B cell (primary cell): ENCODE measurements around the gene NDFIP1. TPM values are rescaled to one million over a fixed set of nuclear protein-coding genes. Genes with fewer than 3 reads are reported as not detected.

ENCODE experiments used
- ATAC-seq: fragments of 200-7000 bp; cut with Tn5 transposase; one replicate; pipeline ENCODE4 v1.10.0; 2021; ENCODE audit warnings: low read depth, mild to moderate bottlenecking, moderate number of reproducible peaks, moderate library complexity
- CTCF ChIA-PET: fragments of 350-600 bp; sonication (Branson Sonifier 250); formaldehyde crosslinking; loops from one replicate; lab custom pipeline; 2021; ENCODE audit warnings: antibody characterized with exemption, inconsistent platforms; lab: Charles Lee
- POLR2A ChIA-PET: fragments of 350-600 bp; sonication (Branson Sonifier 250); formaldehyde crosslinking; loops from one replicate; lab custom pipeline; 2021; ENCODE audit warnings: antibody characterized with exemption; lab: Charles Lee
- DNase-seq: peaks from one replicate; pipeline ENCODE4 v3.0.0; 2013
- H2AFZ ChIP-seq: 2 replicates; pipeline ENCODE4 v1.6.1; 2012; ENCODE audit warnings: mild to moderate bottlenecking, low read depth, low read length; ENCODE audit not compliant: insufficient read depth, poor library complexity, severe bottlenecking
- H3K27ac ChIP-seq, 2 donors: 1 replicate in 1 of 2; 2 replicates in 1 of 2; pipeline ENCODE4 v1.5.1; 2012 to 2013; ENCODE audit warnings: low read length in 2 of 2, mild to moderate bottlenecking in 2 of 2, moderate library complexity in 1 of 2
- H3K27me3 ChIP-seq, 4 experiments: fragments of 200-600 bp in 1 of 4; sonication (generic) in 1 of 4; replicated peaks in 1 of 4; 1 replicate in 2 of 4; 2 replicates in 2 of 4; pipeline versions ENCODE4 v1.6.1 to v1.7.0; 2013 to 2016; ENCODE audit warnings: low read length in 3 of 4, mild to moderate bottlenecking in 2 of 4, mixed read lengths in 1 of 4, moderate library complexity in 1 of 4; ENCODE audit not compliant: insufficient read depth in 4 of 4, control insufficient read depth in 3 of 4; ENCODE audit errors: control extremely low read depth in 1 of 4
- H3K36me3 ChIP-seq, 2 experiments: replicated peaks in 1 of 2; 1 replicate in 1 of 2; 2 replicates in 1 of 2; pipeline versions ENCODE4 v1.6.1 to v1.7.1; 2013; ENCODE audit warnings: low read length in 1 of 2; ENCODE audit not compliant: insufficient read depth in 2 of 2, control insufficient read depth in 1 of 2; ENCODE audit errors: control extremely low read depth in 1 of 2, extremely low read depth in 1 of 2
- H3K4me1 ChIP-seq, 2 donors: fragments of 200-600 bp in 1 of 2; sonication (generic) in 1 of 2; 1 replicate in 1 of 2; 2 replicates in 1 of 2; pipeline versions ENCODE4 v1.5.1 to v1.6.1; 2013 to 2017; ENCODE audit warnings: low read length in 2 of 2; ENCODE audit not compliant: control insufficient read depth in 2 of 2, insufficient read depth in 2 of 2
- H3K4me2 ChIP-seq: replicated peaks from 2 replicates; pipeline ENCODE3; 2012; ENCODE audit warnings: mild to moderate bottlenecking, low read depth, low read length; ENCODE audit not compliant: poor library complexity, severe bottlenecking
- H3K4me3 ChIP-seq, 5 experiments: fragments of 200-600 bp in 1 of 5; sonication (generic) in 1 of 5; 1 replicate in 3 of 5; 2 replicates in 2 of 5; pipeline versions ENCODE4 v1.5.1 to v1.7.0; 2011 to 2016; ENCODE audit warnings: low read length in 4 of 5, mild to moderate bottlenecking in 4 of 5, low read depth in 2 of 5, control low read depth in 1 of 5, moderate library complexity in 1 of 5; ENCODE audit not compliant: insufficient read depth in 1 of 5; ENCODE audit errors: control extremely low read depth in 1 of 5, extremely low read depth in 1 of 5
- H3K79me2 ChIP-seq: fragments of 200-600 bp; sonication (generic); one replicate; pipeline ENCODE4 v1.6.0; 2016; ENCODE audit warnings: low read length; ENCODE audit not compliant: control insufficient read depth, insufficient read depth
- H3K9ac ChIP-seq: fragments of 200-600 bp; sonication (generic); 2 replicates; pipeline ENCODE4 v1.6.1; 2017; ENCODE audit warnings: mild to moderate bottlenecking, low read length, moderate library complexity
- H3K9me3 ChIP-seq, 3 donors: one replicate each; pipeline versions ENCODE4 v1.6.1 to v1.7.1; 2013; ENCODE audit warnings: low read length in 2 of 3; ENCODE audit not compliant: control insufficient read depth in 2 of 3, insufficient read depth in 1 of 3; ENCODE audit errors: control extremely low read depth in 1 of 3
- H4K20me1 ChIP-seq: 2 replicates; pipeline ENCODE4 v1.6.0; 2012; ENCODE audit warnings: mild to moderate bottlenecking, low read length; ENCODE audit not compliant: insufficient read depth, control insufficient read depth, poor library complexity, severe bottlenecking
- H3K27ac Mint-ChIP-seq: one replicate; pipeline ENCODE4 v1.8.0; 2021; ENCODE audit warnings: mixed read lengths
- H3K27me3 Mint-ChIP-seq: one replicate; pipeline ENCODE4 v1.8.0; 2021; ENCODE audit warnings: mixed read lengths
- H3K4me1 Mint-ChIP-seq: one replicate; pipeline ENCODE4 v1.8.0; 2021; ENCODE audit warnings: mixed read lengths
- H3K4me3 Mint-ChIP-seq: one replicate; pipeline ENCODE4 v1.8.0; 2021; ENCODE audit warnings: mixed read lengths
- H3K9me3 Mint-ChIP-seq: one replicate; pipeline ENCODE4 v1.8.0; 2022; ENCODE audit warnings: mixed read lengths; ENCODE audit not compliant: insufficient read depth
- CTCF ChIP-seq: fragments of 200-600 bp; IDR thresholded peaks from one replicate; pipeline ENCODE4 v1.8.0; 2022; ENCODE audit warnings: antibody characterized with exemption, mild to moderate bottlenecking
- EZH2 ChIP-seq: IDR thresholded peaks from 2 replicates; pipeline ENCODE4 v1.6.1; 2012; ENCODE audit warnings: borderline replicate concordance, low read depth, mild to moderate bottlenecking, moderate library complexity, low read length; ENCODE audit not compliant: insufficient read depth, poor library complexity, severe bottlenecking
- WGBS: methylation state at CpG from one replicate; pipeline ENCODE4 v1.1.5; 2013; ENCODE audit warnings: missing lambda C conversion rate; ENCODE audit not compliant: insufficient coverage; 5-methylcytosine and 5-hydroxymethylcytosine counted together
- intact Hi-C: fragments of 100-400 bp; cut with micrococcal nuclease; formaldehyde crosslinking; loops from one replicate; pipeline ENCODE4 v1.10.0; 2022
- polyA plus RNA-seq: library from polyadenylated mRNA; depleted of rRNA; stranded (reverse); fragments of >200 nt; gene quantifications from 2 replicates; pipeline ENCODE4 v1.2.3, GENCODE V29; 2012
- total RNA-seq, 2 donors: library from RNA; stranded (reverse); fragments of 120-200 nt in 1 of 2; gene quantifications; 1 replicate in 1 of 2; 2 replicates in 1 of 2; pipeline versions ENCODE4 v1.2.3 to v1.2.4, GENCODE V29; 2013 to 2022

Gene NDFIP1
- total and polyA plus RNA-seq, 2 donors (not counting 1 experiment from before 2014, with no cell fraction given): 10.6 to 34.6 TPM

GRCh38 chr5:142119051-142119625 is 10.6 kb downstream of the NDFIP1 start:
- H3K4me3 ChIP-seq: no peak overlapping the region
- peaks cover 0 to 2% (median 0%) of the 10 kb centered on the region in 3 donors for H3K9me3 ChIP-seq
- no peaks in the 10 kb centered on the region for H3K4me1 ChIP-seq
- no peak overlapping the region for H2AFZ ChIP-seq
- H3K27ac Mint-ChIP-seq: no peak overlapping the region
- DNase-seq (no peak), ATAC-seq (no peak)
- H3K4me2 ChIP-seq: no peak overlapping the region
- no peak overlapping the region for H3K27ac ChIP-seq
- no peak overlapping the region for H3K9ac ChIP-seq
- TF ChIP-seq EZH2: no peak
- no peak for TF ChIP-seq CTCF
- no peaks in the 10 kb centered on the region for H3K27me3 ChIP-seq
- peaks cover 87% of the 10 kb centered on the region for H3K79me2 ChIP-seq
- POLR2A ChIA-PET: no interaction called here
- no peaks in the 10 kb centered on the region for H3K27me3 Mint-ChIP-seq
- H3K4me3 Mint-ChIP-seq: no peak overlapping the region
- CTCF ChIA-PET: interaction anchor here (1.6 kb wide), 2 partner anchors 14 to 24 kb away, joined by 3 to 5 read pairs; no protein-coding TSS in a partner anchor
- H3K4me1 Mint-ChIP-seq: peaks cover 28% of the 10 kb centered on the region
- H4K20me1 ChIP-seq: peaks cover 72% of the 10 kb centered on the region
- peaks cover 0 to 2% of the 10 kb centered on the region in 2 experiments for H3K36me3 ChIP-seq
- no peaks in the 10 kb centered on the region for H3K9me3 Mint-ChIP-seq
- intact Hi-C loops: no loop called here

DNA sequence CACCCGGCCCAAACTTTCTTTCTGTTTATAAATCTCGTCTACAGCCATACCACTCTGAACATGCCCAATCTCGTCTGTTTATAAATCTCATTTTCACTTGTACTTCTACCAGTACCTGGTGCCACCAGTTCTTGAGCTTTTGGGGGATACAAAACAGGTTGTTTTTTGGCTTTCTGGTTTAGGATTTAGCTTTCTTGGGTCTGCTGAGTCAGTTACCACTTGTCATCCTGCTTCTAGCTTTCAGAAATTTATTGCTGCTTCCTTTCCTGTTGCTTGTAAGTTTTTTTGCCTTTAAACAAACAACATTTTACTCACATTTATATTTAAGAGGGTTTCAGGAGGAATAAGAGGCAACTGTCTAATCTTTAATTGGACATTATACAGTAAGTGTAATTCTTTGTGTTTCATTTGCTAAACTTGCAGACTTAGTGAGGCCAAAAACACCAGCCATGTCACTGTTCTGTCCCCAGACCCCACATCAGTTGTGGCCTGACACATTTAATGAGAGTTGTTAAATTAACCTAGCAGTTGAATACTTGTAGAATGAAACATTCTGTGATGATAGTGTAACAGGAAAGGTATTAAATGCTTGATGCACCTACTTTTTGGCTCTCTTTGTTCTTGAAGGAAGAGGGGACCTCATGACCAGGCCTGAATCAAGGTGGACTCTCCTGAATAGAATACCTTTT is 11.8 kb downstream of the NDFIP1 start:
- no peaks in the 10 kb centered on the region for H3K9me3 Mint-ChIP-seq
- H3K9me3 ChIP-seq: peaks cover 0 to 7% (median 2%) of the 10 kb centered on the region in 3 donors
- no peaks in the 10 kb centered on the region for H3K4me1 ChIP-seq
- no peak for DNase-seq
- ChIA-PET CTCF (interaction anchor here (1.1 kb wide), 1 partner anchor 9 kb away, joined by 4 read pairs; no protein-coding TSS in a partner anchor), POLR2A (no interaction called here)
- H3K36me3 ChIP-seq: peaks cover 0 to 2% of the 10 kb centered on the region in 2 experiments
- H3K4me3 Mint-ChIP-seq: no peak overlapping the region
- no peak overlapping the region for H3K4me2 ChIP-seq
- no peak overlapping the region for H3K4me3 ChIP-seq
- H3K27me3 Mint-ChIP-seq: no peaks in the 10 kb centered on the region
- H3K4me1 Mint-ChIP-seq: peaks cover 25% of the 10 kb centered on the region
- no peak for ATAC-seq
- no peak overlapping the region for H2AFZ ChIP-seq
- no CpG with 5 or more reads among the region's 3 CpGs for WGBS
- intact Hi-C loops: no loop called here
- H3K79me2 ChIP-seq: peaks cover 87% of the 10 kb centered on the region
- no peak overlapping the region for H3K27ac Mint-ChIP-seq
- no peak overlapping the region for H3K9ac ChIP-seq
- H3K27me3 ChIP-seq: no peaks in the 10 kb centered on the region
- no peak for TF ChIP-seq EZH2
- TF ChIP-seq CTCF: no peak
- H4K20me1 ChIP-seq: peaks cover 79% of the 10 kb centered on the region
- H3K27ac ChIP-seq: no peak overlapping the region
